Measurements from ENCODE around the gene RBM39.
A peak's percentile ranks its signal among the peaks of the same experiment; 100 is the strongest.

The RBM39 gene

GRCh38 chr20:35738410-35739179, 3.5 kb downstream of the RBM39 start:
- Histone ChIP-seq H3K27me3 (ENCODE audit: low read length) (no peaks in the 10 kb centered on the region), H3K9me2 (replicated peaks; ENCODE audit: insufficient read depth, low read length) (no peaks in the 10 kb centered on the region), H3K4me2 (ENCODE audit: low read depth, low read length, poor library complexity, severe bottlenecking) (peak overlapping the region; percentile 64), H4K20me1 (ENCODE audit: low read depth, low read length) (peaks cover 58% of the 10 kb centered on the region), H3K9me3 (ENCODE audit: insufficient read depth, low read length) (no peaks in the 10 kb centered on the region), H3K79me2 (ENCODE audit: insufficient read depth, low read length) (peaks cover 89% of the 10 kb centered on the region), H3K36me3 (ENCODE audit: low read length) (peaks cover 62% of the 10 kb centered on the region), H3K9ac (ENCODE audit: low read length) (no peak overlapping the region), H3K4me3 (ENCODE audit: insufficient read depth, low read length, poor library complexity, severe bottlenecking) (no peak overlapping the region), H2AFZ (ENCODE audit: low read depth, low read length, severe bottlenecking) (no peak overlapping the region), H3F3A (ENCODE audit: insufficient read depth) (peaks cover 48% of the 10 kb centered on the region), H3K27ac (ENCODE audit: low read depth, low read length) (no peak overlapping the region)
- TF ChIP-seq EZH2phosphoT487 (conservative IDR thresholded peaks at IDR 0.05; ENCODE audit: low read length) (no peak), CTCF (IDR thresholded peaks at IDR 0.05; ENCODE audit: insufficient read depth, low read length, poor library complexity, severe bottlenecking) (no peak)

- Histone ChIP-seq H3K4me2 (ENCODE audit: low read depth, low read length, poor library complexity, severe bottlenecking) (no peak overlapping the region), H2AFZ (ENCODE audit: low read depth, low read length, severe bottlenecking) (no peak overlapping the region), H3K4me3 (ENCODE audit: insufficient read depth, low read length, poor library complexity, severe bottlenecking) (no peak overlapping the region), H3K9me2 (replicated peaks; ENCODE audit: insufficient read depth, low read length) (no peaks in the 10 kb centered on the region), H3K36me3 (ENCODE audit: low read length) (peaks cover 65% of the 10 kb centered on the region), H3F3A (ENCODE audit: insufficient read depth) (peaks cover 42% of the 10 kb centered on the region), H4K20me1 (ENCODE audit: low read depth, low read length) (peaks cover 63% of the 10 kb centered on the region), H3K9ac (ENCODE audit: low read length) (no peak overlapping the region), H3K27ac (ENCODE audit: low read depth, low read length) (no peak overlapping the region), H3K9me3 (ENCODE audit: insufficient read depth, low read length) (no peaks in the 10 kb centered on the region), H3K79me2 (ENCODE audit: insufficient read depth, low read length) (peaks cover 95% of the 10 kb centered on the region), H3K27me3 (ENCODE audit: low read length) (no peaks in the 10 kb centered on the region)
- TF ChIP-seq EZH2phosphoT487 (conservative IDR thresholded peaks at IDR 0.05; ENCODE audit: low read length), result no peak
- no peak for TF ChIP-seq CTCF (IDR thresholded peaks at IDR 0.05; ENCODE audit: insufficient read depth, low read length, poor library complexity, severe bottlenecking)
Measured at GRCh38 chr20:35737865-35738333, 4.2 kb downstream of the RBM39 start.

GRCh38 chr20:35735826-35736470, 6.1 kb downstream of the RBM39 start:
- Histone ChIP-seq H3K27me3 (ENCODE audit: low read length) (no peaks in the 10 kb centered on the region), H3K27ac (ENCODE audit: low read depth, low read length) (no peak overlapping the region), H3K9me3 (ENCODE audit: insufficient read depth, low read length) (no peaks in the 10 kb centered on the region), H3K79me2 (ENCODE audit: insufficient read depth, low read length) (peaks cover 100% of the 10 kb centered on the region), H2AFZ (ENCODE audit: low read depth, low read length, severe bottlenecking) (no peak overlapping the region), H3K9ac (ENCODE audit: low read length) (no peak overlapping the region), H4K20me1 (ENCODE audit: low read depth, low read length) (peaks cover 83% of the 10 kb centered on the region), H3K4me3 (ENCODE audit: insufficient read depth, low read length, poor library complexity, severe bottlenecking) (no peak overlapping the region), H3F3A (ENCODE audit: insufficient read depth) (peaks cover 58% of the 10 kb centered on the region), H3K36me3 (ENCODE audit: low read length) (peaks cover 81% of the 10 kb centered on the region), H3K4me2 (ENCODE audit: low read depth, low read length, poor library complexity, severe bottlenecking) (no peak overlapping the region), H3K9me2 (replicated peaks; ENCODE audit: insufficient read depth, low read length) (no peaks in the 10 kb centered on the region)
- no peak for TF ChIP-seq CTCF (IDR thresholded peaks at IDR 0.05; ENCODE audit: insufficient read depth, low read length, poor library complexity, severe bottlenecking)
- TF ChIP-seq EZH2phosphoT487 (conservative IDR thresholded peaks at IDR 0.05; ENCODE audit: low read length), result no peak

Data from SU-DHL-6 (cell line).